GM11168 (cell line): Measurements from ENCODE around the gene IL2RA.
"Not testable (repeated sequence)": the region's sequence is repeated elsewhere in the genome, so short reads cannot be mapped to it uniquely, and the experiment has no call there.

Experiments
- in situ Hi-C: fragments of 300-500 bp; cut with MboI; formaldehyde crosslinking; loops from one replicate; pipeline ENCODE4 v1.12.0; 2022; ENCODE audit warnings: low sequenced_read_pairs; ENCODE audit not compliant: unreplicated experiment

IL2RA gene

DNA sequence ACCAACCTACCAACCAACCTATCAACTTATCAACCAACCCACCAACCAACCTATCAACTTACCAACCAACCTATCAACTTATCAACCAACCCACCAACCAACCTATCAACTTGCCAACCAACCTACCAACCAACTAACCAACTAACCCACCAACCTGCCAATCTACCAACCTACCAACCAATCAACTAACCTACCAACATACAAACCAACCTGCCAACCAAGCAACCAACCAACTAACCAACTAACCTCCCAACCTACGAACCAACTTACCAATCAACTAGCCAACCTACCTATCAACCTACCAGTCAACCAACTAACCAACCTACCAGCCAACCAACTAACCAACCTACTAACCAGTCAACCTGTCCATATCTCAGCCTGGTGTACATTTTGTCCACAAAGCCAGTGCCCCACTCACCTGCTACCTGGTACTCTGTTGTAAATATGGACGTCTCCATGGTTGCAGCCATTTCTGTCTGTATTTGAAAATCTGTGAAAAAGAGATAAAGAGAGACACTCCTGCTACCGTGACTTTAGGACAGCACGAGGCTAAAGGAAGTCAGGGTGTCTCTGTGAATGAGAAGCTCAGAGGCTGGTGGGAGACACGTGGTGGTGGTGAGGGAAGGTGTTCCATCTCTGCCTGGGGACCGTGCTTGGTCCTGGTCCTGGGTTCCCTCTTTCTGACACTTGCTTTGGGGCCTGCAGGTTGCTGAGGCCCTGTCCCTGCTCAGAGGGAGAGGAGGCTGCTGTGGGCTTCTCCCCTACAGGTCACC is 43.0 kb downstream of the IL2RA start:
- in situ Hi-C loops = no loop called here

DNA sequence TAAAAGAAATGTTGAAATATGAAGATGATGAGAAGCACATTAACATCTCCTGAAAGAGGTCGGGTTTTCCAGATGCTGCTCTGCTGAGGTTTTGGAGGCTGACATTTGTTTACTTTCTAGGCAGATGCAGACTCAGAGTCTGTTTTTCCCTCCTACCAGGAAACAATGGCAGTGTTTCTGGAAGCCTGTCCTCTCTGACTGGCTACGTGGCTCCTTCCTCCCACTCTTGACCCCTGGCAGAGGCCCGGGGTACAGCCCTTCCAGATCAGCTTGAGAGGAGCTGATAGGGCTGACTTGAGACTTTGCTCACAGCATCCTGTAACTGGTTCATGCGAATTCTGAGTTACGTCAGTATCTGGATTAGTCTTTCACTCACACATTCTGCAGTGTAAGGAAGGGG is 43.7 kb downstream of the IL2RA start:
- in situ Hi-C loops = no loop called here

DNA sequence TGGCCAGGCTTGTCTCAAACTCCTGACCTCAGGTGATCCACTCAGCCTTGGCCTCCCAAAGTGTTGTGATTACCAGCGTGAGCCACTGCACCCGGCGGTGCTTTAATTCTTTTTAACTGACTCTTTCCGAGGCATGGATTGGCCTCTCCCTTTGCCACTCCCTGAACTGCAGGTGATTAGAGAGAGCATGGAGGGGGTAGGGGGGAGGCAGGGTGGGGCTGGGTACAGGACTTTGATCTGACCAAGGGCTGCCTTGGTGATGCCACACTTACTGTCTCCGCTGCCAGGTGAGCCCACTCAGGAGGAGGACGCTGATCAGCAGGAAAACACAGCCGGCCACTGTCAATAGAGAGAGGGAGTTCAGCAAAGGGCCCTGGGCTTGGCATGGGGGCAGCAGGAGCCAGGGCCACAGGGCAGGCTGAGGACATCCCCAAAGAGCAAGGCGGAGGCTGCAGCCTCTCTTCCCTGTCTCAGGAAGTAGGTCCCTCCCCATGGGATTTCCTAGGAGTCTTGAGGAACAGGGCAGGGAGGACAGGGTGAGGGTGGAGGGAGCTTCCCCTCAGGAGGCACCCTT is 44.3 kb downstream of the IL2RA start:
- in situ Hi-C loops = no loop called here

DNA sequence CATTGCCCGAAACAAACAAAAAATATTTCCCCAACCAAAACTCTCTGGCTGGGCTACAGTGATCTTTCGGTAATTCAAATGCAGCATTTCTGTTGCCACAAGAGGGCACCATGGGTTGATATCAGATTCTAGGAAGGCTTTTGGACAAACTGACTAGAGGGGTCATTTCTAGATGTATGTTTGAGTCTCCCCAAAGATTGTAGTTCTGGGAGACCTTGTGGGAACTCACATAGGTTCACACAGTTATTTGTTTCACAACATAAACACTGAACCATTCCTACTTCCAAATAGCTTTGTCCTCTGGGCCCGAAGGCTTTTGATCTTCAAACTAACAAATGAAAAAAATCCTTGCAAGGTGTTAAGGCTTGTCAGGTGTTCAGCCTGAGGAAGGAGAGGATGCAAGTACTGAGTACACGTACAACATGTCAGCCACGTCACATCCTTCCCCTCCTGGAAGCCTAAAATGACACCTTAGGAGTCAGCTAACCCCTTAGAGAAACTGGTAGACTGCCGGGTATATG is 47.9 kb downstream of the IL2RA start:
- in situ Hi-C loops = loop anchor here (5.0 kb wide), 1 partner anchor 68 kb away; no protein-coding TSS in a partner anchor

DNA sequence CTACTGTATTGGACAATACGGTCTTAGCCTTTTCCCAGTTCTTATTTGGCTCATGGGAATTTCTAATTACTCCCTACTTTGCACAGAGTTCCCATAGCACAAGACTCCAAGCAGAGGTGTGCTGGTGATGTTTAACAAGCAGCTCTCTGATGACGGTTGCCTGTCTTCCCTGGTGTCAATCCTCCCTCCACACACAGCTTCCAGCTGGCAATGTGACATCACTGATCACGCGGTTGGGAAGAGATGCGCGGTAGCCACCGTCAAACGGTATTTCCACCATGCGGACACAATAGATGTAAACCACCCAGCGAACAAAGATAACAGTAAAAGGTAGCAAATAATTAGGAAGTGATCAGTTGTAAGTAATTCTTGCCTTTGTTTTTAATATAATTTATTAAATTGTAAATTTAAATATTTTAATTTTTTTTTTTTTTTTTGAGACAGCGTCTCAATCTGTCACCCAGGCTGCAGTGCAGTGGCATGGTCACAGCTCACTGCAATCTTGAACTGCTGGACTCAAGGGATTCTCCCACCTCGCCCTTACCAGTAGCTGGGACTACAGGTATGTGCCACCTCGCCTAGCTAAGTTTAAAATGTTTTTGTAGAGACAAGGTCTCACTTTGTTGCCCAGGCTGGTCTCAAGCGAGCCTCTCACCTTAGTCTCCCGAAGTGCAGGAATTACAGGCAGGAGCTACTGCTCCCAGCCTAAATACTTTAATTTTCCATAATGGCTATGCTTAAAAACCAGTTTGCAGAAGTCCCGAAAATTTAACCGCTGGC is 48.6 kb downstream of the IL2RA start:
- in situ Hi-C loops = loop anchor here (5.0 kb wide), 1 partner anchor 69 kb away; no protein-coding TSS in a partner anchor

DNA sequence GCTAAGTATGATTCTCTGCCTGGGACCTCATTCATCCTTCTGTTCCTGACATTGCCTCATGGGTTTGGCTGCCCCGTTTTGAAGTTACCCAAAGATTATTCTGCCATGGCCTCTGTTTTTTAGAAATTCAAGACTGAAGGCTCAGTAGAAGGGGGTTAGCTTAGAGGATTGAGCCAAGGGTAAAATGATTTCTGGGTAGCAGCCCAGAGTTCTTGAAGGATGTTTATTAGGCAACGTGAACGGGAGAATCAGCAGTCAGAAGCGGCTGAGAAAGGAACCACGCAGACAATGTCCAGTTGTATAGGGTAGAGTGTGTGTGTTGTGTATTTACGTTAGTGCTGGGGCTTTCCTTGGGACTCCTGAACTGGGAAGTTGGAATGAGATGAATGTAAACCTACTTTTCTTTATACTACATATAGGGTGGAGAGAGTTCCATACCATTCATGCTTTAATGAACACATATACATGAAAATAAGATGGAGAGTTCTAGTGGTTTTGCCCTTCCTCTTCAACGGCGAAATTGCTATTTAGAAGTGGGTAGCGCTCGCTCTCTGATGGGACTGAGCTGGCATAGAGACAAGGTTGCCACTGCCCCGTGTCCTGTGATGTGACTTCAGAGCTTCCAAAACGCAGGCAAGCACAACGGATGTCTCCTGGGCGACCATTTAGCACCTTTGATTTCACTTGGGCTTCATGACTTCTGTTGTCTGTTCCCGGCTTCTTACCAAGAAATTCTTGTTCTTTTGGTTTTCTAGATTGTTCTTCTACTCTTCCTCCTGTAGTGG is 49.9 kb downstream of the IL2RA start:
- in situ Hi-C loops = loop anchor here (5.0 kb wide), 1 partner anchor 70 kb away; no protein-coding TSS in a partner anchor

DNA sequence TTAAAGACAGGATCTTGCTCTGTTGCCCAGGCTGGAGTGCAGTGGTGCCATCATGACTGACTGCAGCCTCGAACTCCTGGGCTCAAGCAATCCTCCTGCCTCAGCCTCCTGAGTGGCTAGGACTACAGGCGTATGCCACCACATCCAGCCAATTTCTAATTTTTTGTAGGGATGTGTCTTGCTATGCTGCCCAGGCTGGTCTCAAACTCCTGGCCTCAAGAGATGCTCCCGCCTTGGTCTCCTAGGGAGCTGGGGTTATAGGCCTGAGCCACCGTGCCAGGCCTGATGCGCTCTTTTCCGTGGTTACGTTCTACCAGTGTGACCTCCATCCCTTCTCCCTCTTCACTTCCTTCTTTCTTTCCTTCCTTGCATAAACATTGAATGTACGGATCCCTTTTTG is 50.6 kb downstream of the IL2RA start:
- in situ Hi-C loops = loop anchor here (5.0 kb wide), 1 partner anchor 71 kb away; no protein-coding TSS in a partner anchor

DNA sequence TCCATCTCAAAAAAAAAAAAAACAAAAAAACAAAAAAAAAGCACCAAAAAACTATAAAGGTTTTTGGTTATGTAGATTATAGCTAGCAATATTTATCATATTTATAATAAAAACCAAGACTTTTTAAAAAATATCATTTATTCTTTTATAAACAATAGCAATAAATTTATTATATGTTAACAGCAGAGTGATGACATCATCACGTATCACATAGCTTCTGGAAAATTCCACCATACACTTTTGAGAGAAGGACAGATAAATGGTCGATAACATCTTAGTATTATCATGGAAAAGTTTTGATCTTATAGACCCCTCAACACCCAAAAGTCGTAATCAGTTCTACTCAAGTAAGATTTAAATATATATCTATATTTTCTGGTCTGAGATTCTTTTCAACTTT is 51.6 kb downstream of the IL2RA start:
- in situ Hi-C loops = loop anchor here (5.0 kb wide), 1 partner anchor 72 kb away; no protein-coding TSS in a partner anchor

DNA sequence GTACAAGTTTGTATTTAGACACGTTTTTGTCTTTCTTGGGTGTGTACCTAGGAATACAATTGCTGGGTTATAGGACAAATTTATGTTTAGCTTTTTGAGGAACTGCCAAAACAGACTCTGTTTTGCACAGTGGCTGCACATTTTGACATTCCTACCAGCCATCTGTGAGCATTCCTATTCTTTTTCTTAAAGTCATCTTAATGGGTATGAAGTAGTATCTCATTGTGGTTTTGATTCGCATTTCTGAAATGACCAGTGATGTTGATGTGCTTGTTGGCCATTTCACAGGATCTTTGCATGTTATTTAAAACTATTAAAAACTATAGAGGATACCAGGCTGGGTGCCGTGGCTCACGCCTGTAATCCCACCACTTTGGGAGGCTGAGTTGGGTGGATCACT is 52.2 kb downstream of the IL2RA start:
- in situ Hi-C loops = loop anchor here (5.0 kb wide), 1 partner anchor 72 kb away; no protein-coding TSS in a partner anchor

DNA sequence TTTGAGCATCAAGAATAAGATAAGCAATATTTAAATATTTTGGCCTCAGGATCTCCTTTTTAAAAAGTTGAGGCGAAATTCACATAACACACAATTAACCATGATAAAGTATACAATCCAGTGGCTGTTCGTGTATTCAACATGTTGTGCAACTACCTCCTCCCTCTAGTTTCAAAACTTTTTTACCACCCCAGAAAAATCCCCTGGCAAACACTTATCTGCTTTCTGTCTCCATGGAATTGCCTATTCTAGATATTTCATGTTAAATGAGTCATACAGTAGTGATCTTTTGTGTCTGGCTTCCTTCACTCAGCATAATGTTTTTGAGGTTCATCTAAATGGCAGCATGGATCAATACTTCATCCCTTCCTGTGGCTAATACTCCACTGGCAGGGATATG is 53.0 kb downstream of the IL2RA start:
- in situ Hi-C loops = no loop called here

DNA sequence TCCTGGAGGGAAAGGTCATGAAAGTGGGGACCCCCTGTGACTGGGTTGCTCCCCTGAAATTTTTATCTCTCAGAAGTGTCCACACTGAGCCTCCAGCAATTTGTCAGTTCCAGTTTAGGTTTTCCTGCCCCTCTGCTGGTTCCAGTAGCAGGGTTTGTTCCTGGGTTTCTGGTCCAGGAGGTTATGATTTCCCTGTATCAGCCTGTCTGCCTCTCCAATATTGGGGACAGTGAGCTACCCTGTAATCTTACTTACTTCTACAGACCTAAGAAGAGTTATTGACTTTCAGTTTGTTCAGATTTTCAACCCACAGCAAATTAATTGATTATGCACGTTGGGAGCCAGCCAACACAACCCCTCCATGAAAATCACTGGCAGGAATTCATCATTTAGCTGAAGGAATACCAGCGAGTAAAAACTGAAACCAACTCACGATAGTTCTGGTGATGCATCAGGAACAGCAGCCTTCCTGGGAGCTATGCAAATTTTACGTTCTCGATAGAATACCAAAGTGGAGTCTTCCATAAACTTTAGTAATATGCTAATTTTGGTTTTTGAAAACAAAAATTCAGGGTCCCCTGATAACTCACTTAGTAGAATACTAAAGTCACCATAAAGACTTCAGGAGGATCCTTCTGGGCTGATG is 53.5 kb downstream of the IL2RA start:
- in situ Hi-C loops = no loop called here

DNA sequence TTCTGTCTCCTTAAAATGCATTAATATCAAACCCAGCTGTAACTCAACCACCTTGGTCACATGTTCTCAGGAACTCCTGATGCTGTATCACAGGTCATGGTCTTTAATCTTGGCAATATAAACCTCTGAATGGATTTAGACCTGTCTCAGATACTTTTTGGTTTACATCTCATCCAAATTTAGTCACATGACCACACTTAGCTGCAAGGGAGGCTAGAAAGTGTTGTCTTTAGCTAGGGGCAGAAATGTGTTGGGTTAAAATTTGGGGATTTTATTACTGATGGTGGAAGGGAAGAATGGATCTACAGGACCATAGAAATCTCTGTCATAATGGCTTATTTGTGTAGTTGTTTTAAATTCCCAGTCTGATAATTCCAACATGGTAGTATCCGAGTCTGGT is 55.2 kb downstream of the IL2RA start:
- in situ Hi-C loops = no loop called here

DNA sequence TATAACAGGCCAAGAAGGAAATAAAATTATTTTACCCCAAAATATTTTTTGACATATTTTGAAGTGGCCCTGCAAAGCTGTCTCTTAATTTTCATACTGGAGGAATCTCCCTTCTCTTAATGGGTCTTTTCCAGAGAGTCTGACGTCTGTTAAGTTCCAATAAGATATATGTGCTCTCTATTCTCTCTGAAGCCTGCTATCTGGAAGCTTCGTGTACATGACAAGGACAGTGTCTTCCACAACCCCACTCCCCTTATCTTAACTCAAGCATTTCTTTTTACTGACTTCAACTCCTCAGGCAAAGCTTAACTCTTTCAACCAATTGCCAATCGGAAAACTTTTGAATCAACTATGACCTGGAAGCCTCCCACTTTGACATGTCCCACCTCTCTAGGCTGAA is 55.6 kb downstream of the IL2RA start:
- in situ Hi-C loops = no loop called here

DNA sequence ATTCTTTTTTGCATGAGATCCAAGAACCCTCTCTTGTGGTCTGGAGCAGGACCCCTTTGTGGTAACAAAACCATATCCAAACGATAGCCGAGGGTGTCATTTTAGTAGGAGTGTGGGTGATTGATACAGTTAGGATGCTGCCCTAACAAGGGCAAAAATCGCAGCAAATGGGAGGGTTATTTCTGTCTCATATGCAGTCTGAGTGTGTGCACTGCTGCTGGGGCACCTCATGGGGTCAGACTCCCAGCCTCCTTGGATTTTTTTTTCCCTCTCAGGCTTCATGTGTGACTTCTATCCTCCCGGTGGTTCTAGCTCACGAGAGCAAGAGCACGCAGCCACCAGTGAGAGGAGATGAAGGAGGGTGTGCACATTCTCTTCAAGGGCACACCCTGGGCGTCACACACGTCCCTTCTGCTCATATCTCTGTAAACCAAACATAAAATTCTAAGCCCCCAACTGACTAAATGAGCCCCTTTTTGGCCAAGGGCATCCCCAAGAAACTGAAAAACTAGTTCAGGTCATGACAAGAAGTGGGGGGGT is 56.2 kb downstream of the IL2RA start:
- in situ Hi-C loops = no loop called here

DNA sequence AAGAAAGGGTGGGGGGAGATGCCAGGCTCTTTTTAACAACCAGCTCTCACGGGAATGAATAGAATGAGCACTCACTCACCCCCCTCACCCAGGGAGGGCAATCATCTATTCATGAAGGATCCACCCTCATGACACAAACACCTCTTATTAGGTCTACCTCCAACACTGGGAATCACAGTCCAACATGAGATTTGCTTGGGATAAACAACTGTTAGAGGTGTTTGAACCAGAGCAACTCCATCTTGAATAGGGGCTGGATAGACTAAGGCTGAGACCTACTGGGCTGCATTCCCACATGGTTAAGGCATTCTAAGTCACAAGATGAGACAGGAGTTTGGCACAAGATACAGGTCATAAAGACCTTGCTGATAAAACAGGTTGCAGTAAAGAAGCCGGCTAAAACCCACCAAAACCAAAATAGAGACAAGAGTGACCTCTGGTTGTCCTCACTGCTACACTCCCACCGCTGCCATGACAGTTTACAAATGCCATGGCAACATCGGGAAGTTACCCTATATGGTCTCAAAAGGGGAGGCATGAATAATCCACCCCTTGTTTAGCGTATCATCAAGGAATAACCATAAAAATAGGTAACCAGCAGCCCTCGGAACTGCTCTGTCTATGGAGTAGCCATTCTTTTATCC is 56.9 kb downstream of the IL2RA start:
- in situ Hi-C loops = not testable (repeated sequence)

DNA sequence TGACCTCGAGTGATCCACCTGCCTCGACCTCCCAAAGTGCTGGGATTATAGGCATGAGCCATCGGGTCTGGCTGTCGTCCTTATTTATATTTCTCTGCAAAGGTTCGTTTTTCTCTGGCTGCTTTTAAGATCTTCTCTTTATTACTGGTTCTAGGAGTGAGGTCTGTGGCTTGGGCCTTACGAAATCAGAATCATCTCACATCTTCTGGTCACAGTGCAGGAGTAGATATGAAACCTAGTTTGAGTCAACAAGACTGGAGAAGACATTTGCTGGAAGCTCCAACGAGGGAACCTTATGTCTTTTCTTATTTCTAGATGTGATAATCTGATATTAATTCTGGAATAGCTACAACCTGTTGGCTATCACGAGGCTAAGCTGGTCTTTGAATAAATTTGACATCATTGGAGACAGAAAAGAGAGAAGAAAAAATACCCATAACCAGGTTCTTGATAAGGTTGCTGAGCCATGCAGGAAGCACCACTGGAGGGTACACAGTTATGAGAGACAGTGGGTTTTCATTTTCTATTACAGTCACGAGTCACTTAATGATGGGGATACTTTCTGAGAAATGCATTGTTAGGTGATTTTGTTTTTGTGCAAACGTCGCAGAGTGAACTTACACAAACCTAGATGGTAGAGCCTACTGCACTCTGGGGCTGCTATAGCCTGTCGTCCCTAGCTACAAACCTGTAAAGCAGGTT is 59.2 kb downstream of the IL2RA start:
- in situ Hi-C loops = no loop called here

DNA sequence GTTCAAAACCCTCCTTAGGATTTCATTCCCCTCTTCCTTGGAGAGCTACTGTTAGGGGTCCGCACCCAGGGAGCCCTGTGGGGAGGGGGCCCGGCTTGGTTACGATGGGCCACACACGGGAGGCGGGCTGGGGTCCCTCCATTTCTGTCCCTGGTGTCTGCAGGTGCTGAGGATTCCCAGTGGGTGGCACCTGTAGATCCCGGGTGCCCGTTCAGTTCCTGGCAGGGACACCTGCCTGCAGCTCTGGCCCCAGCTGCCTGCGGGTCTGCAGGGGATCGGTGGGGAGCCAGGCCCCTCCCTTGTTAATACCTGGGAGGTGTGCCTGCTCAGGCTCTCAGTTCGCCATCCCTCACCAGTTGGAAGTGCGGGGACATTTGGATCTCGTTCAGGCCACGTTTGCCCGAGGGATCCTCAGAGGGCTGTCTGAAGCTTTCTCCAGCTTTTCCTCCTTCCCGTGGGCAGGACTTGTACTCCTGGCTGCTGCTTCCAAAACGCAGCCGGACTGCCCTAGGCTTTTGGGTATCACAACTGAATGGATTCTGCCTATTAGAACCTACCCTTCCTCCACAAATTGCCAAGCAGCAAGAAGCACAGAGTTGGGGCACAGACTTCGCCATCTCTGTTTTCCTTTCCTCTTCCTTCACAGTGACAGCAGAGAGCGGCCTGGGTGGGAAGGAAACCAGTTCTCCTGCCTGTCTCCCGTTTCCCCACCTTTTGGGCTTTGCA is 62.6 kb downstream of the IL2RA start:
- in situ Hi-C loops = loop anchor here (10.0 kb wide), 1 partner anchor 225 kb away; no protein-coding TSS in a partner anchor
